Osteocyte (in vitro differentiated cells): ENCODE data around the gene CD36. TPM values are rescaled to one million over a fixed set of nuclear protein-coding genes. Genes with fewer than 3 reads are reported as not detected.

Source experiments
- DNase-seq: peaks from one replicate; pipeline ENCODE4 v3.0.0; 2021; ENCODE audit warnings: mixed read lengths; ENCODE audit not compliant: unreplicated experiment; ENCODE audit errors: extremely low spot score
- H3K27ac Mint-ChIP-seq: one replicate; pipeline ENCODE4 v1.8.0; 2021; ENCODE audit warnings: mild to moderate bottlenecking, mixed read lengths; ENCODE audit not compliant: unreplicated experiment
- H3K27me3 Mint-ChIP-seq: one replicate; pipeline ENCODE4 v1.8.0; 2021; ENCODE audit warnings: mixed read lengths; ENCODE audit not compliant: unreplicated experiment
- H3K36me3 Mint-ChIP-seq: one replicate; pipeline ENCODE4 v1.8.0; 2021; ENCODE audit warnings: mixed read lengths; ENCODE audit not compliant: unreplicated experiment
- H3K4me1 Mint-ChIP-seq: one replicate; pipeline ENCODE4 v1.8.0; 2021; ENCODE audit warnings: mixed read lengths; ENCODE audit not compliant: unreplicated experiment
- H3K4me3 Mint-ChIP-seq: one replicate; pipeline ENCODE4 v1.8.0; 2021; ENCODE audit warnings: mild to moderate bottlenecking, moderate library complexity, mixed read lengths; ENCODE audit not compliant: unreplicated experiment
- H3K9me3 Mint-ChIP-seq: one replicate; pipeline ENCODE4 v1.8.0; 2021; ENCODE audit warnings: mixed read lengths; ENCODE audit not compliant: unreplicated experiment
- CTCF ChIP-seq: fragments of 200-600 bp; sonication (generic); IDR thresholded peaks from 2 replicates; pipeline ENCODE4 v1.5.0; 2021; ENCODE audit warnings: antibody characterized with exemption, mild to moderate bottlenecking, moderate library complexity
- total RNA-seq: library from RNA; stranded (reverse); gene quantifications from 2 replicates; pipeline ENCODE4 v1.2.1, GENCODE V29; 2021

The CD36 gene
- total RNA-seq, 1 donor from 2014 or later: 0.08 TPM

GRCh38 chr7:80725181-80725611, 86.8 kb downstream of the CD36 start:
- TF ChIP-seq CTCF: no peak
- H3K27ac Mint-ChIP-seq: no peak overlapping the region
- H3K4me3 Mint-ChIP-seq: no peak overlapping the region

More at GRCh38 chr7:80725181-80725611, 86.8 kb downstream of the CD36 start:
- H3K36me3 Mint-ChIP-seq: no peaks in the 10 kb centered on the region
- H3K4me1 Mint-ChIP-seq: peaks cover 61% of the 10 kb centered on the region
- no peaks in the 10 kb centered on the region for H3K27me3 Mint-ChIP-seq
- DNase-seq: no peak
- no peaks in the 10 kb centered on the region for H3K9me3 Mint-ChIP-seq

Other genes with a start within 250 kb of the CD36 start
- not detected in 2 replicates for gene GNAT3, start 126.6 kb upstream of the CD36 start, total RNA-seq